WI38 (cell line): ENCODE data around the gene CMPK2.

Experiments used
- H3K4me3 ChIP-seq: 2 replicates; pipeline ENCODE4 v1.5.1; 2011; ENCODE audit warnings: low read depth, mild to moderate bottlenecking, control low read depth, low read length
- CTCF ChIP-seq: IDR thresholded peaks from 2 replicates; pipeline ENCODE4 v1.5.1; 2012; ENCODE audit warnings: low read depth, mild to moderate bottlenecking, control low read depth, low read length

The CMPK2 gene

DNA sequence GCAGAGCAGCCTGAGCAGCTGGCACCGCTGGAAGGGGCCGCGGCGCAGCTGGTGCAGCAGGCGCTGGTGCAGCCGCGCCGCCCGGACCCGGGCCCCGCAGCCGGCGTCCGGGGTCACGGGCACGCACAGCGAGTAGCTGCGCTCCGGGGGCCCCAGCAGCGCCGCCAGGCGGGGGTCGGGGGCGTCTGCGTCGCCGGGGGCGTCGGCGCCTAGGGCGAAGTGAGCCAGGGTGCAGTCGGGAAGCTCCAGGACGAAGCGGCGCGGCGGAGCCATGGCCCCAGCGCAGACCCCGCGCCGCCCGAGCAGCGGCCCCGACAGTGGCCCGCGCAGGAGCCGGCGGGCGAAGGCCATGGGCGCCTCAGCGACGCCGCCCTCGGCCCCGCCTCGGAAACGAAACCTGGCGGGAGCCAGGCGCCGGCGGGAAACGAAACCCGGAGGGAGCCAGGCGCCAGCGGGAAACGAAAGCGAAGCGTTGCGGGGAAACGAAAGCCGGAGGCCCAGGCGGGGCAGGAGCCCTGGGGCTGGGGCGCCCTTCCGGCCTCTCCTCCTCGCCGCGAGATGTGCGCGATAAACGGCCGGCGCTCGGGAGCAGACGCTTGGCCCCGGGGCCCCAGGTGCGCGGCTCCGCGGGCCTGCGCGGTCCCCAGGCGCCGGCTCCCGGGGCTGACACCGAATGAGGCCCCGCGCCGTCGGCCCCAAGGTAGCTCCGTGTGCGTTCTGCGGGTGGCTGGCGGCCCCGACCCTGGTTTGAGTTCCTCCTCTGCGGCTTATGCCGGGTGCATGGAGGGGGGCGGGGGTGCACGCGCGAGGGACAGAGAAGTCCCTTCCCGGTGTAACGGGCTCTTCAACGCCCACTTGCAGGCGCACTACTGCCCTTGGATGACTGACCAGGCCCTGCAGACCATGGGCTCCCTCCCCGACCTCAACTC is at the start of gene CMPK2:
TSS of gene CMPK2 (minus strand) at position 562 of the 929 bp plus-strand sequence. CDS start at position 351, 211 bp downstream.
- H3K4me3 ChIP-seq = peak within 1 kb of the TSS; percentile 60
- no peak for TF ChIP-seq CTCF

GRCh38 chr2:6915399-6915798 is 49.7 kb upstream of the CMPK2 start:
- no peak for TF ChIP-seq CTCF
- no peak overlapping the region for H3K4me3 ChIP-seq

DNA sequence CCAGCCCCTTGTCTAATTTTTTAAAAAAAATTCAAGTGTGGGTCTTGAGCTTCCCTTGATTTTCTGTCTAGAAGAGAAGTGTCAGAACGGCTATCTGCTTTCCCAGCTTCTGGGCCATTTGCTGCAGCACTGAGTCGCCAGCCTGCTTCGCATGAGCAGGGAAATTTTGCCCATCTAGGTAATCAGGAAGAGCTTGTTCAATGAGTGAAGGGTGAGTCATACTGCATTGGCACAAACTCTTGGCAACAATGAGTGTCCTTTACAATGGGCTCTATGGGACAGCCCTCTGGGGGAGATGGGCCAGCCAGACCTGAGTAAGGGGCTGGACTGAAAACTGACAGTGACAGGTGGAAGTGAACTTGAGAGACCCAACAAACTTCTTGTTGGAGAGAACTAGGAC is 49.1 kb upstream of the CMPK2 start:
- no peak overlapping the region for H3K4me3 ChIP-seq
- TF ChIP-seq CTCF = no peak

DNA sequence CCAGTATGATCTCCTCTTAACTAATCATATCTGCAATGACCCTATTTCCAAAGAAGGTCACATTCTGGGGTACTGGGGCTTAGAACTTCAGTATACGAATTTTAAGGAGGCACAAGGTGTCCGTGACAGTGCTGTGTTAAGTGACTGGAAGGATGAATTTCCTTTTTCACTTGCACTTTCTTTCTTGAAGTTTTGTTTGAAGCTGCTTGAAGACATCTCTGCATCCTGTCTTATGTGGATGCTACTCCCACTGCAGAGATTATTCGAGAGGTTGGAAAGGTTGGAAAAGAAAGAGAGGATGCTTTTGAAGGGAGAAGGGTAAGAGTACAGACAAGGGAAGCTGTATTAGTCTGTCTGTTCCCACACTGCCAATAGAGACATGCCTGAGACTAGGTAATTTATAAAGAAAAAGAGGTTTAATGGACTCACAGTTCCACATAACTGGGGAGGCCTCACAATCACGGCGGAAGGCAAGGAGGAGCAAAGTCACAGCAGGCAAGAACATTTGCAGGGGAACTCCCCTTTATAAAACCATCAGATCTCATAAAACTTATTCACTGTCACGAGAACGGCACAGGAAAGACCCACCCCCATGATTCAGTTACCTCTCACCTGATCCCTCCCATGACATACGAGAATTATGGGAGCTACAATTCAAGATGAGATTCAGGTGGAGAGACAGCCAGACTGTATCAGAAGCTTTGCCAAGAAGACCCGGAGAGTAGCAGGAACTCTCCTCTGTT is 47.9 kb upstream of the CMPK2 start:
- H3K4me3 ChIP-seq = no peak overlapping the region
- TF ChIP-seq CTCF = no peak

GRCh38 chr2:6911721-6912120 is 46.0 kb upstream of the CMPK2 start:
- TF ChIP-seq CTCF = no peak
- no peak overlapping the region for H3K4me3 ChIP-seq

DNA sequence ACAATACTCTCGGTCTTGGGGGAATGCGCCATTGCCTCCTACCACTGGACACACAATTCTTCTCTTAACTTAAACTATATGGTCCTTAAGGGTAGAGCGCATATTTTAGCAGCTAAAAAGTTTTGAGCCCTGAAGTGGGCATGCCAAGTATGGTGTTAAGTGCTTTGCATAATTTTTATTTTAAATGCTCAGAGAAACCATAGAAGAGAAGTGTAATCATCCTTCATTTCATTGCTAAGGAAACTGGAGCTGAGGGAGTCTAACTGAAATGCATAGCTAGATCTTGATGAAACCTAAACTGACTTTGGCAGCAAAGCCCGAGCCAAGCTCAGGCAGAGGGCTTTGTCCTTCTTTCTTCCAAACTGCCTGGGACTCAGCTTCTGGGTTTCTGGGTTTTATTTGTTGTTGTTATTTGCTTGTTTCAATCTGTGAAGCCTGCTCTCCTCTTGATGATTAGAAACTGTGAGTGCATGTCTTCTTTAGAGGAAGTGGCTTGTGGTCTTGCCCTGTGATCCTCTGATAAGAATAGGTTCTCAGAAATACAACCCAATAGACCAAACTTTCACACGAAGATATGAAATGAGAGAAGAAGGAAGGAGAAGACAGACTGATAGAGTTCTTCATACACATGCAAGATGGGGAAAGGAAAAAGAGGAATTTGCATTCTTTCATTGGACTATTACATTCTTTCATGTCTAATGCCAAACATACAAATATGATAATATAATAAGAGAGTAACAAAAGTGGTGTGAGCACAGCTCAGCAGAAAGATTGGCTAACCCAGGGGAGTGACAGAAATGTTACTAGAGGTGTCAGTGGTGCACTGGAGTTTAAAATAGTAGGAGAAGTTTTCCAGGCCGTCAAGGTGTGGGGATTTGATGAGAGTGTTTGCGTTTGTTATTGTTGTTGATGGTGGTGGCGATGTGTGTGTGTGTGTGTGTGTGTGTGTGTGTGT is 44.0 kb upstream of the CMPK2 start:
- no peak for TF ChIP-seq CTCF
- H3K4me3 ChIP-seq = no peak overlapping the region
